ENCODE measurements around the gene SPINK14.

SPINK14 gene

GRCh38 chr5:148156609-148157008, 11.7 kb upstream of the SPINK14 start:
- Histone ChIP-seq H3K56ac (ENCODE audit: low read length) (no peak overlapping the region), H3K4me2 (ENCODE audit: low read length) (no peak overlapping the region), H2AK5ac (ENCODE audit: low read length) (no peak overlapping the region), H3K23ac (ENCODE audit: low read length) (no peak overlapping the region), H3K9ac (ENCODE audit: low read length) (no peak overlapping the region), H3K4me3 (ENCODE audit: low read length) (no peak overlapping the region), H3K79me1 (ENCODE audit: low read length) (no peaks in the 10 kb centered on the region), H3K36me3 (ENCODE audit: control insufficient read depth, insufficient read depth, low read length) (no peaks in the 10 kb centered on the region), H2BK15ac (replicated peaks; ENCODE audit: low read depth) (no peak overlapping the region), H4K5ac (ENCODE audit: low read length) (no peak overlapping the region), H3K27me3 (ENCODE audit: insufficient read depth, low read length, poor library complexity) (no peaks in the 10 kb centered on the region), H2BK5ac (ENCODE audit: low read length) (no peak overlapping the region), H3K79me2 (ENCODE audit: control insufficient read depth, insufficient read depth, low read length) (no peaks in the 10 kb centered on the region), H4K8ac (ENCODE audit: low read depth, low read length) (no peak overlapping the region), H2BK120ac (ENCODE audit: low read depth, low read length) (no peak overlapping the region), H3K18ac (ENCODE audit: low read length) (no peak overlapping the region), H3K4me1 (ENCODE audit: control insufficient read depth, low read depth, low read length) (no peaks in the 10 kb centered on the region), H3K4ac (ENCODE audit: low read depth, low read length) (no peak overlapping the region), H3K27ac (ENCODE audit: low read depth, low read length) (no peak overlapping the region)
- DNase-seq = no peak
- no CpG with 5 or more reads among the region's 1 CpG for WGBS (ENCODE audit: extremely low coverage, insufficient coverage, low lambda C conversion rate)

GRCh38 chr5:148162038-148162437, 6.3 kb upstream of the SPINK14 start:
- Histone ChIP-seq H3K36me3 (ENCODE audit: control insufficient read depth, insufficient read depth, low read length) (no peaks in the 10 kb centered on the region), H3K23ac (ENCODE audit: low read length) (no peak overlapping the region), H3K79me2 (ENCODE audit: control insufficient read depth, insufficient read depth, low read length) (no peaks in the 10 kb centered on the region), H3K56ac (ENCODE audit: low read length) (no peak overlapping the region), H3K27ac (ENCODE audit: low read depth, low read length) (no peak overlapping the region), H2BK15ac (replicated peaks; ENCODE audit: low read depth) (no peak overlapping the region), H3K4me3 (ENCODE audit: low read length) (no peak overlapping the region), H2AK5ac (ENCODE audit: low read length) (no peak overlapping the region), H3K4ac (ENCODE audit: low read depth, low read length) (no peak overlapping the region), H2BK120ac (ENCODE audit: low read depth, low read length) (no peak overlapping the region), H4K8ac (ENCODE audit: low read depth, low read length) (no peak overlapping the region), H3K27me3 (ENCODE audit: insufficient read depth, low read length, poor library complexity) (no peaks in the 10 kb centered on the region), H3K4me2 (ENCODE audit: low read length) (no peak overlapping the region), H3K9ac (ENCODE audit: low read length) (no peak overlapping the region), H2BK5ac (ENCODE audit: low read length) (no peak overlapping the region), H3K79me1 (ENCODE audit: low read length) (no peaks in the 10 kb centered on the region), H4K5ac (ENCODE audit: low read length) (no peak overlapping the region), H3K18ac (ENCODE audit: low read length) (no peak overlapping the region), H3K4me1 (ENCODE audit: control insufficient read depth, low read depth, low read length) (no peaks in the 10 kb centered on the region)
- no CpG with 5 or more reads among the region's 1 CpG for WGBS (ENCODE audit: extremely low coverage, insufficient coverage, low lambda C conversion rate)
- DNase-seq = no peak

GRCh38 chr5:148163345-148163744, 5.0 kb upstream of the SPINK14 start:
- Histone ChIP-seq H3K4me1 (ENCODE audit: control insufficient read depth, low read depth, low read length) (no peaks in the 10 kb centered on the region), H4K8ac (ENCODE audit: low read depth, low read length) (no peak overlapping the region), H2BK5ac (ENCODE audit: low read length) (no peak overlapping the region), H3K4me2 (ENCODE audit: low read length) (no peak overlapping the region), H4K5ac (ENCODE audit: low read length) (no peak overlapping the region), H3K18ac (ENCODE audit: low read length) (no peak overlapping the region), H3K36me3 (ENCODE audit: control insufficient read depth, insufficient read depth, low read length) (no peaks in the 10 kb centered on the region), H3K23ac (ENCODE audit: low read length) (no peak overlapping the region), H3K4me3 (ENCODE audit: low read length) (no peak overlapping the region), H2AK5ac (ENCODE audit: low read length) (no peak overlapping the region), H3K79me2 (ENCODE audit: control insufficient read depth, insufficient read depth, low read length) (no peaks in the 10 kb centered on the region), H2BK120ac (ENCODE audit: low read depth, low read length) (no peak overlapping the region), H3K4ac (ENCODE audit: low read depth, low read length) (no peak overlapping the region), H3K56ac (ENCODE audit: low read length) (no peak overlapping the region), H3K27ac (ENCODE audit: low read depth, low read length) (no peak overlapping the region), H3K9ac (ENCODE audit: low read length) (no peak overlapping the region), H2BK15ac (replicated peaks; ENCODE audit: low read depth) (no peak overlapping the region), H3K79me1 (ENCODE audit: low read length) (no peaks in the 10 kb centered on the region), H3K27me3 (ENCODE audit: insufficient read depth, low read length, poor library complexity) (no peaks in the 10 kb centered on the region)
- DNase-seq = no peak
- WGBS (ENCODE audit: extremely low coverage, insufficient coverage, low lambda C conversion rate) = no CpG with 5 or more reads among the region's 1 CpG

- Histone ChIP-seq H4K8ac (ENCODE audit: low read depth, low read length) (no peak overlapping the region), H3K18ac (ENCODE audit: low read length) (no peak overlapping the region), H3K56ac (ENCODE audit: low read length) (no peak overlapping the region), H2BK120ac (ENCODE audit: low read depth, low read length) (no peak overlapping the region), H3K9ac (ENCODE audit: low read length) (no peak overlapping the region), H3K36me3 (ENCODE audit: control insufficient read depth, insufficient read depth, low read length) (no peaks in the 10 kb centered on the region), H2AK5ac (ENCODE audit: low read length) (no peak overlapping the region), H3K79me1 (ENCODE audit: low read length) (no peaks in the 10 kb centered on the region), H3K4ac (ENCODE audit: low read depth, low read length) (no peak overlapping the region), H3K27me3 (ENCODE audit: insufficient read depth, low read length, poor library complexity) (no peaks in the 10 kb centered on the region), H3K4me2 (ENCODE audit: low read length) (no peak overlapping the region), H2BK5ac (ENCODE audit: low read length) (no peak overlapping the region), H3K79me2 (ENCODE audit: control insufficient read depth, insufficient read depth, low read length) (no peaks in the 10 kb centered on the region), H3K27ac (ENCODE audit: low read depth, low read length) (no peak overlapping the region), H4K5ac (ENCODE audit: low read length) (no peak overlapping the region), H3K4me3 (ENCODE audit: low read length) (no peak overlapping the region), H3K23ac (ENCODE audit: low read length) (no peak overlapping the region), H2BK15ac (replicated peaks; ENCODE audit: low read depth) (no peak overlapping the region), H3K4me1 (ENCODE audit: control insufficient read depth, low read depth, low read length) (no peaks in the 10 kb centered on the region)
- no CpG with 5 or more reads among the region's 4 CpGs for WGBS (ENCODE audit: extremely low coverage, insufficient coverage, low lambda C conversion rate)
- no peak for DNase-seq
Observed at GRCh38 chr5:148166550-148167283, 1.6 kb upstream of the SPINK14 start.

GRCh38 chr5:148172377-148172776, 4.0 kb downstream of the SPINK14 start:
- H2AK5ac ChIP-seq (ENCODE audit: low read length) = no peak overlapping the region
- no peak overlapping the region for H2BK5ac ChIP-seq (ENCODE audit: low read length)
- no peaks in the 10 kb centered on the region for H3K79me2 ChIP-seq (ENCODE audit: control insufficient read depth, insufficient read depth, low read length)
- H3K9ac ChIP-seq (ENCODE audit: low read length) = no peak overlapping the region
- H3K23ac ChIP-seq (ENCODE audit: low read length) = no peak overlapping the region
- H3K27me3 ChIP-seq (ENCODE audit: insufficient read depth, low read length, poor library complexity) = no peaks in the 10 kb centered on the region
- H3K4me2 ChIP-seq (ENCODE audit: low read length) = no peak overlapping the region
- no peak overlapping the region for H3K27ac ChIP-seq (ENCODE audit: low read depth, low read length)
- DNase-seq = no peak
- H3K4ac ChIP-seq (ENCODE audit: low read depth, low read length) = no peak overlapping the region
- no peak overlapping the region for H4K5ac ChIP-seq (ENCODE audit: low read length)
- no peaks in the 10 kb centered on the region for H3K36me3 ChIP-seq (ENCODE audit: control insufficient read depth, insufficient read depth, low read length)
- H3K79me1 ChIP-seq (ENCODE audit: low read length) = no peaks in the 10 kb centered on the region
- H4K8ac ChIP-seq (ENCODE audit: low read depth, low read length) = no peak overlapping the region
- H3K4me1 ChIP-seq (ENCODE audit: control insufficient read depth, low read depth, low read length) = no peaks in the 10 kb centered on the region
- 100% methylated on average over 2 of the region's 2 CpGs for WGBS (ENCODE audit: extremely low coverage, insufficient coverage, low lambda C conversion rate)
- H2BK15ac ChIP-seq (replicated peaks; ENCODE audit: low read depth) = no peak overlapping the region
- H2BK120ac ChIP-seq (ENCODE audit: low read depth, low read length) = no peak overlapping the region
- no peak overlapping the region for H3K56ac ChIP-seq (ENCODE audit: low read length)
- no peak overlapping the region for H3K18ac ChIP-seq (ENCODE audit: low read length)
- no peak overlapping the region for H3K4me3 ChIP-seq (ENCODE audit: low read length)

GRCh38 chr5:148176480-148176879, 8.1 kb downstream of the SPINK14 start:
- no peak overlapping the region for H2AK5ac ChIP-seq (ENCODE audit: low read length)
- no peak overlapping the region for H3K4me2 ChIP-seq (ENCODE audit: low read length)
- no peaks in the 10 kb centered on the region for H3K27me3 ChIP-seq (ENCODE audit: insufficient read depth, low read length, poor library complexity)
- H3K23ac ChIP-seq (ENCODE audit: low read length) = no peak overlapping the region
- H3K79me2 ChIP-seq (ENCODE audit: control insufficient read depth, insufficient read depth, low read length) = no peaks in the 10 kb centered on the region
- no peaks in the 10 kb centered on the region for H3K79me1 ChIP-seq (ENCODE audit: low read length)
- no peak overlapping the region for H3K4me3 ChIP-seq (ENCODE audit: low read length)
- no peak overlapping the region for H3K18ac ChIP-seq (ENCODE audit: low read length)
- no CpG with 5 or more reads among the region's 2 CpGs for WGBS (ENCODE audit: extremely low coverage, insufficient coverage, low lambda C conversion rate)
- no peak overlapping the region for H4K8ac ChIP-seq (ENCODE audit: low read depth, low read length)
- no peak overlapping the region for H3K27ac ChIP-seq (ENCODE audit: low read depth, low read length)
- DNase-seq = no peak
- no peak overlapping the region for H4K5ac ChIP-seq (ENCODE audit: low read length)
- H2BK120ac ChIP-seq (ENCODE audit: low read depth, low read length) = no peak overlapping the region
- no peak overlapping the region for H3K4ac ChIP-seq (ENCODE audit: low read depth, low read length)
- H2BK5ac ChIP-seq (ENCODE audit: low read length) = no peak overlapping the region
- no peaks in the 10 kb centered on the region for H3K36me3 ChIP-seq (ENCODE audit: control insufficient read depth, insufficient read depth, low read length)
- H3K4me1 ChIP-seq (ENCODE audit: control insufficient read depth, low read depth, low read length) = no peaks in the 10 kb centered on the region
- no peak overlapping the region for H2BK15ac ChIP-seq (replicated peaks; ENCODE audit: low read depth)
- H3K9ac ChIP-seq (ENCODE audit: low read length) = no peak overlapping the region
- no peak overlapping the region for H3K56ac ChIP-seq (ENCODE audit: low read length)

Data from mesendoderm (in vitro differentiated cells).